Dendritic cell treated with granulocyte-macrophage colony-stimulating factor and Interleukin-4, amounts not matched to agents 40 ng/mL and 50 ng/mL, for 4 days (primary cell): Measurements from ENCODE around the gene CEACAM5.
"Not testable (repeated sequence)": the region's sequence is repeated elsewhere in the genome, so short reads cannot be mapped to it uniquely, and the experiment has no call there.

ENCODE experiments used
- H3K27ac Mint-ChIP-seq: one replicate; pipeline ENCODE4 v1.8.0; 2022; ENCODE audit warnings: mild to moderate bottlenecking, mixed read lengths
- H3K27me3 Mint-ChIP-seq: one replicate; pipeline ENCODE4 v1.8.0; 2022; ENCODE audit warnings: mild to moderate bottlenecking, mixed read lengths
- H3K36me3 Mint-ChIP-seq: one replicate; pipeline ENCODE4 v1.8.0; 2022; ENCODE audit warnings: low read depth, mixed read lengths
- H3K4me1 Mint-ChIP-seq: one replicate; pipeline ENCODE4 v1.8.0; 2022; ENCODE audit warnings: low read depth, mixed read lengths
- H3K4me3 Mint-ChIP-seq: one replicate; pipeline ENCODE4 v1.8.0; 2022; ENCODE audit warnings: mild to moderate bottlenecking, moderate library complexity, mixed read lengths
- H3K9me3 Mint-ChIP-seq: one replicate; pipeline ENCODE4 v1.8.0; 2022; ENCODE audit warnings: mixed read lengths
- intact Hi-C: fragments of 100-400 bp; cut with micrococcal nuclease; formaldehyde crosslinking; loops from one replicate; pipeline ENCODE4 v1.15.0; 2022

CEACAM5 gene

GRCh38 chr19:41706741-41707501 lies 1.5 kb upstream of the CEACAM5 start:
- Mint-ChIP-seq H3K9me3 (no peaks in the 10 kb centered on the region), H3K36me3 (no peaks in the 10 kb centered on the region), H3K4me3 (peak overlapping the region; percentile 72), H3K27me3 (peaks cover 48% of the 10 kb centered on the region), H3K4me1 (peaks cover 7% of the 10 kb centered on the region), H3K27ac (no peak overlapping the region)
- intact Hi-C loops: loop anchor here (1.0 kb wide), 1 partner anchor 39 kb away; no protein-coding TSS in a partner anchor

- intact Hi-C loops: loop anchor here (1.0 kb wide), 1 partner anchor 39 kb away; no protein-coding TSS in a partner anchor
- Mint-ChIP-seq H3K9me3 (no peaks in the 10 kb centered on the region), H3K4me1 (peaks cover 7% of the 10 kb centered on the region), H3K27ac (no peak overlapping the region), H3K27me3 (peaks cover 47% of the 10 kb centered on the region), H3K36me3 (no peaks in the 10 kb centered on the region), H3K4me3 (no peak overlapping the region)
These were observed 969 bp upstream of the CEACAM5 start for GRCh38 chr19:41707502-41707812.

GRCh38 chr19:41707871-41708371 lies 505 bp upstream of the CEACAM5 start:
- H3K27ac Mint-ChIP-seq: no peak overlapping the region
- H3K4me3 Mint-ChIP-seq: no peak overlapping the region
- peaks cover 7% of the 10 kb centered on the region for H3K4me1 Mint-ChIP-seq
- H3K27me3 Mint-ChIP-seq: peaks cover 44% of the 10 kb centered on the region
- H3K36me3 Mint-ChIP-seq: no peaks in the 10 kb centered on the region
- H3K9me3 Mint-ChIP-seq: no peaks in the 10 kb centered on the region
- intact Hi-C loops: loop anchor here (1.0 kb wide), 1 partner anchor 38 kb away; no protein-coding TSS in a partner anchor

GRCh38 chr19:41709516-41709915 lies 1.1 kb downstream of the CEACAM5 start:
- H3K4me3 Mint-ChIP-seq, H3K9me3 Mint-ChIP-seq, H3K36me3 Mint-ChIP-seq, intact Hi-C loops, H3K27ac Mint-ChIP-seq, H3K4me1 Mint-ChIP-seq: not testable (repeated sequence)
- H3K27me3 Mint-ChIP-seq: peaks cover 41% of the 10 kb centered on the region

GRCh38 chr19:41709951-41710645 lies 1.7 kb downstream of the CEACAM5 start:
- Mint-ChIP-seq H3K36me3 (no peaks in the 10 kb centered on the region), H3K27ac (no peak overlapping the region), H3K27me3 (peaks cover 41% of the 10 kb centered on the region), H3K9me3 (no peaks in the 10 kb centered on the region), H3K4me1 (peaks cover 7% of the 10 kb centered on the region), H3K4me3 (no peak overlapping the region)
- intact Hi-C loops: no loop called here

- intact Hi-C loops: no loop called here
- no peaks in the 10 kb centered on the region for H3K9me3 Mint-ChIP-seq
- H3K4me1 Mint-ChIP-seq: peaks cover 6% of the 10 kb centered on the region
- H3K27me3 Mint-ChIP-seq: peaks cover 31% of the 10 kb centered on the region
- no peak overlapping the region for H3K4me3 Mint-ChIP-seq
- no peak overlapping the region for H3K27ac Mint-ChIP-seq
- H3K36me3 Mint-ChIP-seq: no peaks in the 10 kb centered on the region
These were observed 3.2 kb downstream of the CEACAM5 start for GRCh38 chr19:41711376-41712261.

GRCh38 chr19:41714598-41714997 lies 6.2 kb downstream of the CEACAM5 start:
- H3K4me3 Mint-ChIP-seq: no peak overlapping the region
- no peak overlapping the region for H3K27ac Mint-ChIP-seq
- intact Hi-C loops: no loop called here
- H3K4me1 Mint-ChIP-seq: no peaks in the 10 kb centered on the region
- no peaks in the 10 kb centered on the region for H3K9me3 Mint-ChIP-seq
- H3K27me3 Mint-ChIP-seq: peaks cover 19% of the 10 kb centered on the region
- no peaks in the 10 kb centered on the region for H3K36me3 Mint-ChIP-seq

- no peaks in the 10 kb centered on the region for H3K36me3 Mint-ChIP-seq
- no peak overlapping the region for H3K27ac Mint-ChIP-seq
- peaks cover 23% of the 10 kb centered on the region for H3K27me3 Mint-ChIP-seq
- no peaks in the 10 kb centered on the region for H3K4me1 Mint-ChIP-seq
- H3K4me3 Mint-ChIP-seq: no peak overlapping the region
- H3K9me3 Mint-ChIP-seq: no peaks in the 10 kb centered on the region
- intact Hi-C loops: no loop called here
These were observed 10.3 kb downstream of the CEACAM5 start for GRCh38 chr19:41718761-41719160.

- Mint-ChIP-seq H3K4me1 (no peaks in the 10 kb centered on the region), H3K4me3 (no peak overlapping the region), H3K27ac (no peak overlapping the region), H3K9me3 (no peaks in the 10 kb centered on the region), H3K36me3 (no peaks in the 10 kb centered on the region), H3K27me3 (peaks cover 16% of the 10 kb centered on the region)
- intact Hi-C loops: no loop called here
These were observed 11.7 kb downstream of the CEACAM5 start for GRCh38 chr19:41720103-41720502.

GRCh38 chr19:41726493-41726892 lies 18.1 kb downstream of the CEACAM5 start:
- no peak overlapping the region for H3K27ac Mint-ChIP-seq
- H3K4me3 Mint-ChIP-seq: no peak overlapping the region
- H3K27me3 Mint-ChIP-seq: peaks cover 14% of the 10 kb centered on the region
- H3K9me3 Mint-ChIP-seq: no peaks in the 10 kb centered on the region
- intact Hi-C loops: no loop called here
- H3K4me1 Mint-ChIP-seq: no peaks in the 10 kb centered on the region
- H3K36me3 Mint-ChIP-seq: no peaks in the 10 kb centered on the region

- H3K27me3 Mint-ChIP-seq: peaks cover 6% of the 10 kb centered on the region
- H3K9me3 Mint-ChIP-seq: no peaks in the 10 kb centered on the region
- H3K4me1 Mint-ChIP-seq: no peaks in the 10 kb centered on the region
- no peaks in the 10 kb centered on the region for H3K36me3 Mint-ChIP-seq
- H3K4me3 Mint-ChIP-seq: no peak overlapping the region
- no peak overlapping the region for H3K27ac Mint-ChIP-seq
- intact Hi-C loops: no loop called here
These were observed 25.7 kb downstream of the CEACAM5 start for GRCh38 chr19:41734156-41734555.

GRCh38 chr19:41734585-41734984 lies 26.2 kb downstream of the CEACAM5 start:
- Mint-ChIP-seq H3K27me3 (peaks cover 6% of the 10 kb centered on the region), H3K27ac (no peak overlapping the region), H3K36me3 (no peaks in the 10 kb centered on the region), H3K9me3 (no peaks in the 10 kb centered on the region), H3K4me3 (no peak overlapping the region), H3K4me1 (no peaks in the 10 kb centered on the region)
- intact Hi-C loops: no loop called here

- Mint-ChIP-seq H3K9me3 (no peaks in the 10 kb centered on the region), H3K4me3 (no peak overlapping the region), H3K36me3 (no peaks in the 10 kb centered on the region), H3K27ac (no peak overlapping the region), H3K4me1 (no peaks in the 10 kb centered on the region), H3K27me3 (peaks cover 6% of the 10 kb centered on the region)
- intact Hi-C loops: no loop called here
These were observed 26.7 kb downstream of the CEACAM5 start for GRCh38 chr19:41735071-41735600.
